HG03025 (cell line): Measurements from ENCODE around the gene MBD3L3.
"Not testable (repeated sequence)": the region's sequence is repeated elsewhere in the genome, so short reads cannot be mapped to it uniquely, and the experiment has no call there.

Source experiments
- ATAC-seq: cut with Tn5 transposase; IDR thresholded peaks from one replicate; pipeline ENCODE4 v1.9.1; 2021; ENCODE audit warnings: mild to moderate bottlenecking, moderate library complexity; ENCODE audit not compliant: unreplicated experiment, low FRiP score

The MBD3L3 gene

DNA sequence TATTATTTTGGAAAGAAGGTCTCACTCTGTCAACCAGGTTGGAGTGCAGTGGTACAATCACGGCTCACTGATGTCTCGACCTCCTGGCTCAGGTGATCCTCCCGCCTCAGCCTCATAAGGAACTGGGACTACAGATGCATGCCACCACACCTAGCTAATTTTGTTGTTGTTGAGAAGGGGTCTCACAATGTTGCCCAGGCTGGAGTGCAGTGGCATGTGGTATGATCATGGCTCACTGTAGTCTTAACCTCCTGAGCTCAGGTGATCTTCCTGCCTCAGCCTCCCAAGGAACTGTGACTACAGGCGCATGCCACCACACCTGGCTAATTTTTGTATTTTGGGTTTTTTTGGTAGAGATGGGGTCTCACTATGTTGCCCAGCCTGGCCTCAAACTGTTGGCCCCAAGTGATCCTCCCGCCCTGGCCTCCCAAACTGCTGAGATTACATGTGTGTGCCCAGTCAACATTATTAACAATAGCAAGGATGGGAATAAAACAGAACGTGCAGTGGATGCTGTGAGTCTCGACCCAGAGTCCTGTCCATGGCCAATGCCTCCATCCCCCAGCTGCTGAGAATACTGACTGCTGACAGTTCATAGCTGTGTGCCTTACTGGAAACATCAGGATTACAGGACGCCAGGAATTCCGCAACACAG lies 5.4 kb upstream of the MBD3L3 start:
- ATAC-seq, result no peak

DNA sequence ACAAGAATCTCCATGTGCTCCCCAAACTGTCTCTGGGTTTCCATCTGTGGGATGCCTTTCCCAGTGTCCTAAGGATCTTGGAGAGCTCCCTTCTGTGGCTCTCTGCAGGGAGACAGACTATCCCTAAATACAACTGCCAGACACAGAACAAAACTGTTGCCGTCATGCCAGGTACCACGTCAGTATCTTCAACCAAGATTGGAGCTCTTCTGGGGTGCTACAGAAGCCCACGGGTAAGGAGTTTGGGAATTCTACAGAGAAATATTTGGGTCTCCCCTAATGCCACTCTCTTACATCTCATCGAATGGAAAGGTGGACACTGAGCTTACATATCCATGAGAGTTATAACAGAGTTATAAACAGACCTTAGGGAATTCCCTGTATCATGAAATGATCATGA lies 4.9 kb upstream of the MBD3L3 start:
- no peak for ATAC-seq

GRCh38 chr19:7059977-7060376 lies 1.5 kb upstream of the MBD3L3 start:
- ATAC-seq, result not testable (repeated sequence)

DNA sequence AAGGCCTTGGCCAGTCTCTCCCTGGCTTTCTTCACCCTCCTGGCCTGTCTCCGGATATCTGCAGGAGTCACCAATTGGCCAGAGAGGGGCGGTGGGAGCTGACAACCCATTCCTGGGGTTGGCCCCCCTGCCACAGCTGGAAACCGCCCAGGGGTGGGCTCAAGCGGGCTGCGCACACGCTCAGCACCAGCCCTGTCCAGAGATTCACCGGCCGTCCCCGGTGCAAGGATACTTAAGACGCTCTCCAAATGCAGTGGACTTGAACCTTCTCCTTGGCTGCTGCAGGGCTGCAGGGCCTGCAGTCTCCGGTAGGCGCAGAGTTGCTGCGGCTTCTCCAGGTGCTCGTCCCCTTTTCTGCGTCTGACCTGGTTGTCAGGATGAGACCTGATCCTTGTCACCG lies 2.1 kb downstream of the MBD3L3 start:
- not testable (repeated sequence) for ATAC-seq

DNA sequence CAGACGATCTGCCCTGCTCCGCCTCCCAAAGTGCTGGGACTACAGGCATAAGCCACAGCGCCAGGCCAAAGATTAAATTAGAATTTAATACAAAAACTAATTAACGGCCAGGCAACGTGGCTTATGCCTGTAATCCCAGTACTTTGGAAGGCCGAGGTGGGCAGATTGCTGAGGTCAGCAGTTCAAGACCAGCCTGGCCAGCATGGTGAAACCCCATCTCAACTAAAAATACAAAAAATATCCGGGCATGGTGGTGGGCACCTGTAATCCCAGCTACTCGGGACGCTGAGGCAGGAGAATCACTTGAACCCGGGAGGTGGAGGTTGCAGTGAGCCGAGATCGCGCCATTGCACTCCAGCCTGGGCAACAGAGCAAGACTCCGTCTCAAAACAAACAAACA lies 2.8 kb downstream of the MBD3L3 start:
- not testable (repeated sequence) for ATAC-seq

- not testable (repeated sequence) for ATAC-seq
Measured at GRCh38 chr19:7054635-7055368, 3.7 kb downstream of the MBD3L3 start.

- not testable (repeated sequence) for ATAC-seq
Measured at GRCh38 chr19:7052896-7053295, 5.6 kb downstream of the MBD3L3 start.

DNA sequence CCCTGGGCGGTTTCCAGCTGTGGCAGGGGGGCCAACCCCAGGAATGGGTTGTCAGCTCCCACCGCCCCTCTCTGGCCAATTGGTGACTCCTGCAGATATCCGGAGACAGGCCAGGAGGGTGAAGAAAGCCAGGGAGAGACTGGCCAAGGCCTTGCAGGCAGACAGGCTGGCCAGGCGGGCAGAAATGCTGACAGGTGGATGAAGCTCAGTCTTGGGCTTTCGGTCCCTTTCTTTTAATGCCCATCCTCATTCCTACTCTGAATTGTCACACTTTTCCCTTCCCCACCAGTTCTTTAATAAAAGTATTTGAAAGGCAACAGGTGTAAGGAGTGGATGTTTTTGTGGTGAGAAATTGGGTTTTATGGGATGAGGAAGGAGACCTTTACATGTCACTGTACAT lies 7.1 kb downstream of the MBD3L3 start:
- not testable (repeated sequence) for ATAC-seq

DNA sequence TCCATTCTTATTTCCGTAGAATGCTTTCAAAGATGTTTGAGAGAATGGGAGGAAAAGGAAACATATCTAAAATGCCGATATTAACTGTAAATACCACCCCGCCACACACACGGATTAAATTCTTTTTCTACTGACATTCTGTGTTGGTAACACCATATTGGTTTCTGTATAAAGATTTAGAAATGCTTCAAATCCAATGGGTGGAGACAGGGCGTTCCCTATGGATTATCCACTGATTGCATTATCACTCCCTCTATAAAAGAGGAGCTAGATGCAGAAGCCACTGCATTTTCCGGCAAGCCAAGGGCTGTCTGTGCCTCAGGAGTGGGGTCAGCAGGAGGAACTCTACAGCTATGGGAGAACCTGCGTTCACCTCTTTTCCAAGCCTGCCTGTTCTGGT lies 9.5 kb downstream of the MBD3L3 start, which contains the start of gene MBD3L2:
Gene MBD3L2 (plus strand): TSS at position 301 of the 400 bp plus-strand sequence. CDS start 53 bp downstream, at position 354.
- not testable (repeated sequence) for ATAC-seq

DNA sequence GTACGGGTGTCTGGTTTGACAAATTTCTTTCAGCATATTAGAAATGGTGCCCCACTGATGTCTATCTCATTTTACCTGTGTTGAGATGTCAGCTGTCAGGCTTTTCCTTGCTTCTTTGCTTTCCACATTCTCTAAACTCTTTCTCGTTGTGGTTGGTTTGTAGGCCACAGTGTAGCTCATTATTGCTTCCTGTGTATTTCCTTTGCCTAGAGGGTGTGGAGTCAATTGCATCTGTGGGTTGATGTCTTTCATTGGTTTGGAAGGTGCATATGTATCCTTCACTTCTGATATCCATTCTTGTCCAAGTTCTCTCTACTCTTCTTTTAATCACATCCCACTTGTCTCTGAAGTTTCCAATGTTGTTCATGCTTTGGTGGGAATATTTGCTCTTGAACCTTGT lies 16.9 kb downstream of the MBD3L3 start:
- not testable (repeated sequence) for ATAC-seq

- ATAC-seq, result not testable (repeated sequence)
Measured at GRCh38 chr19:7040079-7040478, 18.4 kb downstream of the MBD3L3 start, which contains the start of gene MBD3L4. MBD3L4 (minus strand) TSS chr19:7040179; CDS start chr19:7040144, 35 bp downstream.

DNA sequence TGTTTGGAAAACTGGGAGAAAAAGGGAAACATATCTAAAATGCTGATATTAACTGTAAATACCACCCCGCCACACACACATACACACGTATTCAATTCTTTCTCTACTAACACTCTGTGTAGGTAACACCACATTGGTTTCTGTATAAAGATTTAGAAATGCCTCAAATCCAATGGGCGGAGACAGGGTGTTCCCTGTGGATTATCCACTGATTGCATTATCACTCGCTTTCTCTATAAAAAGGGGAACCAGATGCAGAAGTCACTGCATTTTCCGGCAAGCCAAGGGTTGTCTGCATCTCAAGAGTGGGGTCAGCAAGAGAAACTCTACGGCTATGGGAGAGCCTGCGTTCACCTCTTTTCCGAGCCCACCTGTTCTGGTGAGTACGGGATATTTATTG lies 28.2 kb downstream of the MBD3L3 start, which contains the start of gene MBD3L5:
Gene MBD3L5 (plus strand): TSS at position 301 of the 400 bp plus-strand sequence. CDS start 34 bp downstream, at position 335.
- ATAC-seq, result not testable (repeated sequence)

DNA sequence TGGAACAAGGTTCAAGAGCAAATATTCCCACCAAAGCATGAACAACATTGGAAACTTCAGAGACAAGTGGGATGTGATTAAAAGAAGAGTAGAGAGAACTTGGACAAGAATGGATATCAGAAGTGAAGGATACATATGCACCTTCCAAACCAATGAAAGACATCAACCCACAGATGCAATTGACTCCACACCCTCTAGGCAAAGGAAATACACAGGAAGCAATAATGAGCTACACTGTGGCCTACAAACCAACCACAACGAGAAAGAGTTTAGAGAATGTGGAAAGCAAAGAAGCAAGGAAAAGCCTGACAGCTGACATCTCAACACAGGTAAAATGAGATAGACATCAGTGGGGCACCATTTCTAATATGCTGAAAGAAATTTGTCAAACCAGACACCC lies 29.7 kb downstream of the MBD3L3 start:
- ATAC-seq, result not testable (repeated sequence)

DNA sequence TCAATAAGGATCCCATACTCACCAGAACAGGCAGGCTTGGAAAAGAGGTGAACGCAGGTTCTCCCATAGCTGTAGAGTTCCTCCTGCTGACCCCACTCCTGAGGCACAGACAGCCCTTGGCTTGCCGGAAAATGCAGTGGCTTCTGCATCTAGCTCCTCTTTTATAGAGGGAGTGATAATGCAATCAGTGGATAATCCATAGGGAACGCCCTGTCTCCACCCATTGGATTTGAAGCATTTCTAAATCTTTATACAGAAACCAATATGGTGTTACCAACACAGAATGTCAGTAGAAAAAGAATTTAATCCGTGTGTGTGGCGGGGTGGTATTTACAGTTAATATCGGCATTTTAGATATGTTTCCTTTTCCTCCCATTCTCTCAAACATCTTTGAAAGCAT lies 37.1 kb downstream of the MBD3L3 start, which contains the start of gene MBD3L2B:
Gene MBD3L2B (minus strand): TSS at position 101 of the 400 bp plus-strand sequence. CDS start 34 bp downstream, at position 67.
- ATAC-seq, result not testable (repeated sequence)

GRCh38 chr19:7018828-7019227 lies 39.6 kb downstream of the MBD3L3 start:
- no peak for ATAC-seq

DNA sequence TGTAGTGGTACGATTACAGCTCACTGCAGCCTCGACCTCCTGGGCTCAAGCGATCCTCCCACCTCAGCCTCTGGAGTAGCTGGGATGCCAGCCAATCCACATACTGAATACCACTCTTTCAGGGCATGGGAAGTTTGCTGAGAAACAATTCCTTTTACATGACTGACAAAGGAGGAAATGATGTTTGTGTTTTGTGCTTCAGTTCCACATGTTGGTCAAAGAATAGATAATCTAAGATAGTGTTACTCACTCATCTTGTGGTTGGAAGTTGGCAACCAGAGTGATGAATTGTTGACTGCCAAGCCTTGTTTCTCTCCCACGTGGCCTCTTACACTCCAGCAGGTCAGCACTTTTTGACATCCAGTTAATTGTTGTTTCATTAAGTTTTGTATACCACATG lies 44.8 kb downstream of the MBD3L3 start:
- no peak for ATAC-seq

- ATAC-seq, result no peak
Measured at GRCh38 chr19:7010722-7011593, 47.5 kb downstream of the MBD3L3 start.

DNA sequence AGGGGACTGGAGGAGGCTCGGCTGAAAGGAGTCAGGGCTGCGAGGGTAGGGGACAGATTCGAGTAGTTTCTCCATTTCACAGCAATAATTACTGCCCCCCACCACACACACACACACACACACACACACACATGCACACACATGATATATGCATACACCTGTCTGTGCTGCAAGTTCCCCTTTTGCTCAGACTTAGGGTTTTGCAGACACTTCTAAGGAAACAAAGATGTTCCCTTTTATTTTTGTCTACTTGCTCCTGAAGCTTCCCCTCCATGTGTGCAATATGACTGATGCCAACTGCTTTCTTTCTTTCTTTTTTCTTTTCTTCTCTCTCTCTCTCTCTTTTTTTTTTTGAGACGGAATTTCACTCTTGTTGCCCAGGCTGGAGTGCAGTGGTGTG lies 50.6 kb downstream of the MBD3L3 start:
- ATAC-seq, result no peak
